ENCODE results near the gene RUNDC3A.

- TF ChIP-seq CTCF (IDR thresholded peaks at IDR 0.05; ENCODE audit: low read depth, low read length) (no peak), MAX (IDR thresholded peaks at IDR 0.05; ENCODE audit: low read depth, low read length) (no peak), POLR2A (IDR thresholded peaks at IDR 0.05; ENCODE audit: extremely low read depth, insufficient read length) (no peak), MYC (IDR thresholded peaks at IDR 0.05; ENCODE audit: low read depth, low read length) (no peak)
Observed at GRCh38 chr17:44311562-44312181, 3.3 kb downstream of the RUNDC3A start.
